ENCODE results near the gene TPK1. TPM values are rescaled to one million over a fixed set of nuclear protein-coding genes. Genes with fewer than 3 reads are reported as not detected.

Gene TPK1
- total RNA-seq, 1 experiment from 2014 or later: 3.1 TPM

DNA sequence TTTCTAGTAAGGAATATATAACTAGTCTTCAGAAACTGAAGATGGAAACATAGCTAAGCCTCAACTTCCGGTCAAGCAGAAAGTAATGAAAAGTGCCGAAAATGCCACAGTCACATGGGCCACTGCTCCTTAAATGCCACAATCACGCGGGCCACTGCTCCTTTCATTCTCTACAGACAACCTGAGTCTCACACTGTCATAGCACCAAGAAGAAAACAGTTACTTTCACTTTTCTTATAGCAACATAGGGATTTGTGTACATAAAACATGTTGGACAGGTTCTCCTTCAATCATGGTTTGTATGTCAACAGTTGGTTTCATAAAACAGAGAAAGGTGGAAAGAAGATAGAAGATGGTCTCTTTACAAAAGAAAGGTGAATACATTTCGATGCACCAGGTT lies 383.8 kb downstream of the TPK1 start:
- H3K4me3 Mint-ChIP-seq: no peak overlapping the region
- Histone ChIP-seq H2AFZ (ENCODE audit: low read length) (no peak overlapping the region), H3K9ac (ENCODE audit: extremely low read depth, insufficient read length, low read length) (no peak overlapping the region), H3K4me1 (ENCODE audit: insufficient read depth, low read length) (no peaks in the 10 kb centered on the region), H4K91ac (ENCODE audit: insufficient read length, low read depth, low read length) (no peak overlapping the region), H3K4ac (ENCODE audit: low read depth, low read length) (no peak overlapping the region), H3K9me3 (ENCODE audit: control insufficient read depth, low read depth, low read length) (peaks cover 26% of the 10 kb centered on the region), H2BK5ac (ENCODE audit: insufficient read length, low read length) (no peak overlapping the region), H3K23me2 (ENCODE audit: insufficient read length, low read depth, low read length, poor library complexity, severe bottlenecking) (no peaks in the 10 kb centered on the region), H3K4me2 (ENCODE audit: insufficient read depth, insufficient read length, low read length) (no peak overlapping the region), H3K56ac (ENCODE audit: insufficient read length, low read depth, low read length) (no peak overlapping the region), H3K79me2 (ENCODE audit: insufficient read depth, low read length) (no peaks in the 10 kb centered on the region), H3K27me3 (ENCODE audit: insufficient read depth, low read length) (peaks cover 2% of the 10 kb centered on the region; the same call in 1 of the 2 replicates), H2BK120ac (ENCODE audit: low read depth, low read length, poor library complexity, severe bottlenecking) (no peak overlapping the region), H2AK5ac (ENCODE audit: insufficient read length, low read length) (no peak overlapping the region), H4K5ac (ENCODE audit: insufficient read length, low read depth, low read length) (no peak overlapping the region), H3K18ac (ENCODE audit: insufficient read length, low read depth, low read length) (no peak overlapping the region), H2BK12ac (ENCODE audit: insufficient read length, low read depth, low read length) (no peak overlapping the region), H4K20me1 (ENCODE audit: control insufficient read depth, insufficient read depth, insufficient read length) (no peaks in the 10 kb centered on the region), H3K79me1 (ENCODE audit: insufficient read depth, low read depth, low read length, poor library complexity, severe bottlenecking) (no peaks in the 10 kb centered on the region), H2BK15ac (ENCODE audit: low read depth, low read length) (no peak overlapping the region), H3K14ac (ENCODE audit: insufficient read depth, low read length) (no peak overlapping the region), H3K27ac (ENCODE audit: insufficient read length, low read depth, low read length) (no peak overlapping the region), H3T11ph (ENCODE audit: low read length) (no peak overlapping the region), H4K8ac (replicated peaks; ENCODE audit: insufficient read length, low read depth, low read length) (no peak overlapping the region), H2BK20ac (ENCODE audit: low read depth, low read length, poor library complexity, severe bottlenecking) (no peak overlapping the region), H3K23ac (ENCODE audit: insufficient read length, low read depth, low read length) (no peak overlapping the region)
- no peak for DNase-seq
- WGBS (ENCODE audit: extremely low coverage, insufficient read length, low lambda C conversion rate): no CpG with 5 or more reads among the region's 5 CpGs
- peaks cover 29 to 30% of the 10 kb centered on the region in 2 experiments for H3K9me3 Mint-ChIP-seq
- TF ChIP-seq, protein P1, sequence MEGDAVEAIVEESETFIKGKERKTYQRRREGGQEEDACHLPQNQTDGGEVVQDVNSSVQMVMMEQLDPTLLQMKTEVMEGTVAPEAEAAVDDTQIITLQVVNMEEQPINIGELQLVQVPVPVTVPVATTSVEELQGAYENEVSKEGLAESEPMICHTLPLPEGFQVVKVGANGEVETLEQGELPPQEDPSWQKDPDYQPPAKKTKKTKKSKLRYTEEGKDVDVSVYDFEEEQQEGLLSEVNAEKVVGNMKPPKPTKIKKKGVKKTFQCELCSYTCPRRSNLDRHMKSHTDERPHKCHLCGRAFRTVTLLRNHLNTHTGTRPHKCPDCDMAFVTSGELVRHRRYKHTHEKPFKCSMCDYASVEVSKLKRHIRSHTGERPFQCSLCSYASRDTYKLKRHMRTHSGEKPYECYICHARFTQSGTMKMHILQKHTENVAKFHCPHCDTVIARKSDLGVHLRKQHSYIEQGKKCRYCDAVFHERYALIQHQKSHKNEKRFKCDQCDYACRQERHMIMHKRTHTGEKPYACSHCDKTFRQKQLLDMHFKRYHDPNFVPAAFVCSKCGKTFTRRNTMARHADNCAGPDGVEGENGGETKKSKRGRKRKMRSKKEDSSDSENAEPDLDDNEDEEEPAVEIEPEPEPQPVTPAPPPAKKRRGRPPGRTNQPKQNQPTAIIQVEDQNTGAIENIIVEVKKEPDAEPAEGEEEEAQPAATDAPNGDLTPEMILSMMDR (conservative IDR thresholded peaks at IDR 0.05): no peak
- H3K4me1 Mint-ChIP-seq: no peaks in the 10 kb centered on the region
- peaks cover 18 to 28% (median 18%) of the 10 kb centered on the region in 3 experiments for H3K36me3 Mint-ChIP-seq (ENCODE audit: insufficient read depth in 1 of 3, low read depth in 3 of 3)
- no peak overlapping the region for H3K27ac Mint-ChIP-seq
- H3K27me3 Mint-ChIP-seq (ENCODE audit: low read depth): no peaks in the 10 kb centered on the region

Measured in H9 (cell line).